Measurements from ENCODE around the gene ARHGEF11.

ARHGEF11 gene

GRCh38 chr1:157043685-157044084 lies 1.9 kb downstream of the ARHGEF11 start:
- DNase-seq = no peak

GRCh38 chr1:157042846-157043245 lies 2.7 kb downstream of the ARHGEF11 start:
- DNase-seq = no peak

DNA sequence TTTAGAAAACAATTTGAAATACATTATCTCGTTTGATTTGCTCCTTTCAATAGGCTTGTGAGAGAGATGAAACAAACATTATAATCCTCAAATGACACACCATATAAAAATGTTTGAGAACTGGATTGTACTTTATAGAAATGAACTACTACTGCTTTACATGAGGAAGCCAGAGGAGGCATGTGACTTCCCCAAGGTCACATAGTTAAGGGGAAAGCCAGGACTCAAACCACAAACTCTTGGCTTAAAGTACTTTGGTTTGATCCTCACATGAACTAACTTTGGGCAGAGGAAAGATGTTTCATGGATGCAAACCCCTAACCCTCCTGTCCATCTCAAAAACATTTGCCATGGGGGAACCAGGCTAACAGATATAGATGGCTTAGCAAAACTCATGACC lies 4.7 kb downstream of the ARHGEF11 start:
- DNase-seq = peak; percentile 9

DNA sequence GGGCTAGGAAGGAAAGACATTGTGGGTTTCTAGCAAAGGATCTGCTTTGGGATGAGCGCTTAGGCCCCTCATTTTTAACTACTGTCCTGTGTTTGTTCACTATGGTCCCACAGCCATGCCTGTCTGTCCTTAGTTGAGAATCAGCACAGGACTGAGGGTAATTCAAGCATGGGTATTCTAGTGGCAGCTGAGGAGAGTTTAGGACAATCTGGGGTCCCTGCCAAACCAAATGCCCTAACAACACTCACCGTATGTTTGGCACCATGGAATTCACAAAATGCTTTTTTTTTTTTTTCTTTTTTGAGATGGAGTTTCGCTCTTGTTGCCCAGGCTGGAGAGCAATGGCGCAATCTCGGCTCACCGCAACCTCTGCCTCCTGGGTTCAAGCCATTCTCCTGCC lies 10.4 kb downstream of the ARHGEF11 start:
- DNase-seq = no peak

DNA sequence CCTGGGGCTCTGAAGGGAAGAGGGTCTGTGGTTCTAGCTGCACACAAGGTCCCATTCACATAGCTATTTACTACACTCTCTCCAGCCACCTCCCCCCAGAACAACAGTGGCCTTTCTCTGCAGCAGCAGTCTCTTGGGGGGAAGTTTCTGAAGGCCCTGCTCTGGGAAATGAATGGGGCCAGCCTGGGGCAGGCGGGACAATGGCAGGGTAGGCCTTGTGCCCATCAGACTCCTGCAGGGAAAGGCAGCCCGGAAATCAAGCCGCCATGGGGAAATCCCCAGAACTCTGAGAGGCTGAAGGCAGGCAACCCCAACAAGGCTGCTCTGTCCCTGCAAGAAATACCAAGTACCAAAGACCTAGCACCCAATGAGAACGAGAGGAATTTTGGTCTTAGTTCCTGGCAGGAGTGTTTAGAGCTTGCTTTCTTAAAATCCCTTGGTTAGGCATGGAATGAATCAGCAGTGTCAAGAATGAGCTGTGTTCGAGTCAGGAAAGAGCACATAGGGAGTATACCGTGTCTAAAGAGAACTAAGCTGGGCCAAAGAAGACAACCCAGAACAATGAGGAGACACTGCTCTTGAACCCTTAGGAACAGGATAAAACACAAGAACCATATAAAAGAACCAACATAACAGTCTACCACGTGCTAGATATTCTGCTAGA lies 11.3 kb downstream of the ARHGEF11 start:
- DNase-seq = no peak

DNA sequence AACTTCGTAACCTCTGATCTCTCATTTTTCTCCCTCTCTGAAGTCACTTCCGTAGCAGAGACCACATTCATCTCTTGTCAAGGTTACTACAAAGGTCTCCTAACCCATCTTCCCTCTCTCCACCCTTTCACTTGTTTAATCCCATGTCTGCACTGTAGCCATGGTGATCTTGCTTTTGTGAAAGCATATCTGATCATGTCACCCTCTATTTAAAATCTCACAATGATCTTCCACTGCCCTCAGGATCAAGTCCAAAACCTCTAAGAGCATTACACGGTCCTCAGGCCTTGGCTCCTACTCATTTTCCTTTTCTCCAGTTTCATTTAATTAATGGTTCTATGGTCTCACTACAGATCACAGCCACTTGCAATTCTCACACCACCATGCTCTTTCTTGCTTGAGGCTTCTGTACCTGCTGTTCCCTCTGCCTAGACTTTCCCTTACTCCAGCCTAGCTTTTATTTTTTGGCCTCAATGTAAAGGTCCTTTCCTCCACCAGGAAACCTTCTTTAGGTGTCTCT lies 12.1 kb downstream of the ARHGEF11 start:
- no peak for DNase-seq

DNA sequence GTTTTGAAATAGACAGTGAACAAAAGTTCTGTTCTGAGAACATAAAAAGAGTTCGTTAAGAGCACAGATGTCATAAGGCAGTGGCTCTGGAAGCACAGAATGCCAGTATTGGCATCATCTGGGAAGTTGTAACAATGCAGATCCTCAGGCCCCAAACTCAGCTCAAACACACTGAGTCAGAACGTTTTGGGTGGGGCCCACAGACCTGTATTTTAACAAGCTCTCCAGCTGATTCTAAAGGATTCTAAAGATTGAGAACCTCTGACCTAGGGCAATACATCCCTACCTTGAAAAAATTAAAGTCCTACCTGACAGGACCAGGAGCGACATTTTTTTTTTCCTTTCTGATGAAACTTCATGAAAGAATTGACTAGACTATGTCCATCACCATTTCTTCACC lies 13.2 kb downstream of the ARHGEF11 start:
- no peak for DNase-seq

GRCh38 chr1:157030728-157031127 lies 14.8 kb downstream of the ARHGEF11 start:
- DNase-seq = peak; percentile 10

- DNase-seq = peak; percentile 7
These were observed 16.9 kb downstream of the ARHGEF11 start for GRCh38 chr1:157028674-157029073.

- DNase-seq = no peak
These were observed 19.7 kb downstream of the ARHGEF11 start for GRCh38 chr1:157025856-157026255.

DNA sequence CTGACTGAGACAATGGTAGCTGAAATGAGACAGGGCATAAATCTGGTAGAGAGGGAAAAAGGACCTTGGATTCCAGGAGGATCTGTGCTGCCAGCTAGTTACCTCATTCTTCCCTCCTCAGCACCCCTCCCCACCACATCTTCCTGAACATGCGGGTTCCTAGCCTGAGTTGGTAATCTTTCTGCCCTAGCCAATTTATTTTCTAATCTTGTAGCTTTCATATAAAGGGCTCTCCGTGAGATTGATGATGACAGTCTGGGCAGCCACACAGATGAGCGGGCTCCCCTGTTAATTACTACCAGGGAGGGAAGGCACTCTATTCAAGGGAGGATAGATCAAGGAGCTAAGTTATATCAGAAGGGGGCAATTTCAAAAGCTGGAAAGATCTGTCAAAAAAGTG lies 20.2 kb downstream of the ARHGEF11 start:
- DNase-seq = no peak

DNA sequence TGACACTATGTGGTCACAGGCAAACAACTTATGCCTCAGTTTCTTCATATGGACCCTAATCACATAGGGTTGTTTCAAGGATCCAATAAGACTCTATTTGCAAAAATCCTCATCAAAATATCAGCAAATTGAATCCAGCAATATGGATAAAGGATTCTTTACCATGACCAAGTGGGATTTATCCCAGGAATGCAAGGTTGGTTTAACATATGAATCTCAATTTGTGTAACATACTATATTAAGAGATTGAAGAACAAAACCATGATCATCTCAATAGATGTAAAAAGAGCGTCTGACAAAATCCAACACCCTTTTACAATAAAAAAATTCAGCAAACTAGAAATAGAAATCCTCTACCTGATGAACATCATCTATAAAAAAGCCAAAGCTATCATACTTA lies 23.9 kb downstream of the ARHGEF11 start:
- no peak for DNase-seq

- no peak for DNase-seq
These were observed 26.1 kb downstream of the ARHGEF11 start for GRCh38 chr1:157019457-157019856.

- DNase-seq = no peak
These were observed 33.7 kb downstream of the ARHGEF11 start for GRCh38 chr1:157011845-157012244.

GRCh38 chr1:157008502-157008901 lies 37.0 kb downstream of the ARHGEF11 start:
- DNase-seq = no peak

DNA sequence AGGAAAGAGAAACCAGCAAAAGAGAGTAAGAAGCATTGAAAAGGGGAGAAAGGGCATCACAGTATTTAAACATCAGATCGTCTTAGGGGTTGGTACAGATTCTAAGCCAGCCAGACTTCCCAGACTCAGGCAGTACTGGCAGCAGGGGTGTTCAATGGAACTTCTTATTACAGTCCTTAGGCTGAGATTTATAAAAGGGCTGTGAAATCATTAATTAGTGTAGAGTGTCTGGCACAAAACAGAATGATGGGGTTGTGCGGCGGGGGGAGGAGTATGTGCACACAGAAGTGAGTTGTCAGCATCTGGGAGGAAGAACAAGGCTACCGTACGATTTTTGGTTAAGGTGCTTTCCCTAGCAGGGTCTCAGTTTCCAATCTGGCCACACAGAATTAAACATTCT lies 38.2 kb downstream of the ARHGEF11 start:
- DNase-seq = no peak

GRCh38 chr1:157006676-157007075 lies 38.9 kb downstream of the ARHGEF11 start:
- no peak for DNase-seq

GRCh38 chr1:157005965-157006364 lies 39.6 kb downstream of the ARHGEF11 start:
- DNase-seq = no peak

DNA sequence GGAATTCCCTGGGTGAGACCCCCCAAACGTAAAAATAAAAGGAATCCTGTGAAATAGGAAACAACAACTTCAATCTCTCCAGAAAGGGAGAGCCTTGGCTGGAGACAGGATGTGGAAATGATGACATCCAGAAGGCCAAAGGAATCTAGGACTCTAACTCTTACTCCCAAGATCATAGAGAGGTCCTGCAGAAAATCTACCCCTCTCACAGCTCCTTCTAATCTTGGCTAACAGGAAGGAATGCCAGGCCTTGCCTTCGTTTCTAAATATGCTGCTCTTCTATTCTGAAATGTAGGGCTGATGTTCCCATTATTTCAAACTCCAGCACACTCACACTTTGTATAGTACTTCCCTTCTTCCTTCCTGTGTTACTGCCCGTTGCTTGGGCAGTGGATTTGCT lies 40.7 kb downstream of the ARHGEF11 start:
- no peak for DNase-seq

GRCh38 chr1:157004327-157004726 lies 41.2 kb downstream of the ARHGEF11 start:
- no peak for DNase-seq

- DNase-seq = no peak
These were observed 44.2 kb downstream of the ARHGEF11 start for GRCh38 chr1:157001304-157001703.

- DNase-seq = no peak
These were observed 44.9 kb downstream of the ARHGEF11 start for GRCh38 chr1:157000686-157001085.

- peak; percentile 53 for DNase-seq
These were observed 45.8 kb downstream of the ARHGEF11 start for GRCh38 chr1:156999596-157000320.

DNA sequence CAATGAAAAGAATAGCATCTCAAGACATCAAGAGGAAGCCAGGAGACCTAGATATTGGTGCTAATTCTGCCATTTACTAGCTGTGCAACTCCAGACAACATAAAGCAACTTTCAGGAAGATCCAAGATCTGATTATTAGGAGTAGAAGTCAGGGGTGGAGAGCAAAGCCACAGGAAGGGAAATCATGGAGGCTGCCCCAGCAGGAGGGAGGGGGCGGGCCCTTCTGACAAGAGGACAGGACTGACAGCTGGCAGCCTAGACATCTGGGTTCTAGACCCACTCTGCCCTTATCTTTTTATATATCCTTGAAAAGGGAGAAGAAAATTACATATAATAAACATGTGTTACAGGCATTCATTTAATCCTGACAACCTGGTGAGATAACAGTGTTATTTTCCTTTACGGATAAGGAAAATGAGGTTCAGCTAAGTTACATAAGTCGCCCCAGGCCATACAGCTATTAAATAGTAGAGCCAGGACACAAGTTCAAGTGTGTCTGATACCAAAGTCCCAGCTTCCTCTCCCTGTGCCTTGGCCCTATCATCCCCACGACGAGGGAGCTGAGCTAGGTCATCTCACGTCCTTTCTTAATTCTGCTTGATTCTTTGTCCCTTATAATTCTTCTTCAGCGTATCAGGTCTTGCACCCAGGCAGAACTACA lies 46.6 kb downstream of the ARHGEF11 start:
- no peak for DNase-seq
